HG02970 (cell line): ENCODE measurements around the gene NME7.

ENCODE experiments used
- ATAC-seq: cut with Tn5 transposase; IDR thresholded peaks from one replicate; pipeline ENCODE4 v1.9.1; 2021; ENCODE audit warnings: mild to moderate bottlenecking, moderate library complexity, moderate number of reproducible peaks; ENCODE audit not compliant: unreplicated experiment, low FRiP score

The NME7 gene

DNA sequence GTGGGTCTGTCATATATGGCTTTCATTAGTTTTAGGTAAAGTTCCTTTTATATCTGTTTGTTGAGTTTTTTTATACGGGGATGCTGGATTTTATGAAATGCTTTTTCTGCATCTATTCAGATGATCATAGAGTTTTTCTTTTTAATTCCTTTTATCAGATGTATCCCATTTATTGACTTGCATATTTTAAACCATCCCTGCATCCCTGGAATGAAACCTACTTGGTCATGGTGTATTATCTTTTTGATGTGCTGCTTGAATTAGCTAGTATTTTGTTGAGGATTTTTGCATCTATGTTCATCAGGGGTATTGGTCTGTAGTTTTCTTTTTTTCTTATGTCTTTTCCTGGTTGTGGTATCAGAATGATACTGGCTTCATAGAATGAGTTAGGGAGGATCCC, 118.0 kb downstream of the NME7 start:
- ATAC-seq = no peak

DNA sequence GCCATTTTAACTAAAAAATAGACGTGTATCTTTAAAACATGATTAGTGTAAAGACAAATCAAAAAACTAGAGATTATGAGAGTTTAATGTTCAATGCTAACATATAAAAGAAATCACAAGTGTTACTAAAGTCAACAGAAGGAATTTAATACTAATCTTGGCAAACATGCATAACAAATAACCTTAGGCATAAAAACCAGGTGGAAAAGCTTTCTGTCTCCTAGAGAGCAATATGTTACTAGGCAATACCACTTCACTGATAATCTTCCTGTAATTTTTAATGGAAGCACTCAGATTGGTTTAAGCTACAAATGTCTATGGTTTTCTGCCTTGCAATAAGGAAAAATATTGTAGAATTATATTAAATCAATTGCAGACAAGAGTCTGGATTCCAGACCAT, 121.9 kb downstream of the NME7 start:
- no peak for ATAC-seq

DNA sequence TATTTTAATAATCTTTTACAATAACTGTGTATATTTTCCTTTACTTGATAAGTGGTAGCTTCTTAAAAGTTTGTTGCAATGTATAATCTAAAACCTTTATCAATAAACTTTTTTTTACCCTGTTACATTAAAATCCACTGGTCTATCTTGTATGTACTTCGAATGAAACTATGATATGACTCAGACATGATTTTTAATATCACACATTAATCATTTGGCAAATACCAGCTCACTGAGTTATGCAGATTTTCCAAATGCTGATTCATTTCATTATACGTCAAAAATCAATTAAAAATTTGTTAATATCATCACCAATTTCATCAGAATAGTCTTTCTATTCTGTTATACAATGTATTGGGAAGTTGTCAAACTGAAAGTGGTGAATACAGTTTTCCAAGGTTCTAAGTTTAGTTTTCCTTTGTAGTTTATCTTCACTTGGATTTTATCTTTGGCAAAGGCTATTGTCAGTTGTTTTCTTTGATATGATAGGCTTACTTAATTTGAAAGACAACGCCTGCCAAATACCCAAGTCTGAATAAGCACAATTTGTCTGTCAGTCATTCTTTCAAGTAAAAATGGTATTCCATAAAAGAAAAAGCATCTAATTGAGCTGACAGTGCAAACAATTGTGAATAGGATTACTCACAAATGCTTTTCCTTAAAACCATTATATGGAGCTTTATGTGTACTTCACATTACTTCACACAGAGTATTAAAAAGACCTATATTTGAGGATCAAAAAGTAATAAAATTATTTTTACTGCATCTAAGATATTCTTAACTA, 127.0 kb downstream of the NME7 start:
- ATAC-seq = no peak

DNA sequence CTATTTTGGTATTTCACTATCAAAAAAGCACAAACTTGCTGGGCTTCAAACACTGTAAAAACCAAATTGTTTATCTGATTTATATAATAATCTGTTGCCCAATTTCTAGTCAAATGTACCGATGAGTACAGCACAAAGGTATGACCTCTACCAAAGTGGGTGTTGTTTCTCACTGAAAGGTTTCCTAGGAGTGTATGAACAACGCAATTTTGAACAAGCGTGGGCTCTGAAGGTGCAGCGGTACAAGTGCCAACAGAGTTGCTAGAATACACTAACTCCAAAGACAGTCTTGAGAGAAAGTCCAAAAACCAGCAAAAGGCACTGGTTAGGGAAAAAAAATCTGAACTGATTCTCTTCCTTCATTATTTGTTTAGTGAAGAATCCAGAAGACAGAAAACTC, 130.7 kb downstream of the NME7 start:
- ATAC-seq = no peak

DNA sequence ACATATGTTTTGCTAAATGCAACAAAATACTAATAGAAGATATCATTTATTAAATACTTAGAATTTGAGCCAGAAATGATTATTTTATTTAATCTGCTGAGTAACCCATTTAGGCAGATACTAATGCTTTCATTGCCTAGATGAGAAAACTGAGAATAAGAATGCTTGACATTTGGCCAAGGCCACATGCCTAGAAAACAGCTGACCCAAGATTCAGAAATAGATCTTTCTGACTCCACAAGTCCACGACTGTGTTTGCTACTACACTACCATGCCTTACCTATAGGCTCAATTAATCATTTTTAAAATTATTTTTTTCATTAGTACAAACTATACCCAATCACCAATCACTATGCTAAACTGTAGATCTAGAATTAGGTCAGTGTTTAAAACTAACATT, 131.5 kb downstream of the NME7 start:
- no peak for ATAC-seq

DNA sequence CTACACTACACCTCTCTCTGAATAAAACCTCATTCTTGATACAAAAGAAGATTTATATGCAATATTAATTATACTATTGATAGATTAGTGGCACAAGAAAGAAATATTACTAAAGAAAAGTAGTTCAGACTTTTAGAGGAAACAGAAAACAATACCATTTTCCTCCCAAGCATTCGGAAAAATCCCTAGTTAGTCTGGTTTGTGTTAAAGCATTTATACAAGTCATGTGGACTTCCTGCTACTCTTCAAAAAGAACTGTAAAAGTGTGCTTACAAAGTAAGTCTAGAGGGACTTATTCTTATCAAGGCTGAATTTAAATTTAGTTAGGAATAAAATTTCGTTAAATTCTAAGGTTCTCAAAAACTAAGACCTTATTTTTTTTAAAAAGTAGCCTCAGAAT, 132.0 kb downstream of the NME7 start:
- ATAC-seq = no peak

DNA sequence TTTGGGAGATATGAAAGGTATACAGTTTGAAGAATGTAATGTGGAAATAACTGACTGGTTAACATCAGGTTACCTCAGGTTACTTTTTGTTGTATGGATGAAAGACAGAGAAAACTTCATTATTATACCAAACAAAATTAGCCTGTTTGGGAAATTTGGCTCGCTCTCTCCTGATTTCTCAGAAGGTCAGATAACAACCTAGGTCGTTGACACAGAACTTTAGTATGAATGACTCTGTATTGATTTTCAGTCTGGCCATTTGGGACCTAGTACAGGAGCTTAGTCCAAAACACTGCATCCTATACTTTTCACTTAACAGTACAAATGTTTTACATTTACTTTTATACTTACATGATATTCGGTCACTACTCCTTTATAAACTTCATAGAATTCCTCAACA, 132.8 kb downstream of the NME7 start:
- ATAC-seq = no peak

DNA sequence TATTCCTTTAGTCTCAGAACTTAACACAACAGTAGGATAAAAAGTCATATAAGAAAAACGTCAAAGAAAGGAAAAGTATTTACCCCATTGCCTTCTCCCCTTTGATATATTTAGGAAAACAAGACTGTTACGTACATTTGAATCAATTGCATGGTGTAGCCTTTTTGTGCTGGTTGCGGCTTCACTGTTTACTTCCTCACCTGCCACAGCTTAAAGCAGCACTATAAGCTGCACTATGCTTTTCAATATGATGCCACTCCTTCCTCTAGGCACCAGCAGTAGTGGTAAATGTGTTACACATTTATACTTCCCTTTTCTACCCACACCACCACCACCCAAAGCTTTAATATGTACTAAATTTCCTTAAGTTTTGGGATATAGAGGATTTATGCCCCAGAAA, 150.0 kb downstream of the NME7 start:
- no peak for ATAC-seq

DNA sequence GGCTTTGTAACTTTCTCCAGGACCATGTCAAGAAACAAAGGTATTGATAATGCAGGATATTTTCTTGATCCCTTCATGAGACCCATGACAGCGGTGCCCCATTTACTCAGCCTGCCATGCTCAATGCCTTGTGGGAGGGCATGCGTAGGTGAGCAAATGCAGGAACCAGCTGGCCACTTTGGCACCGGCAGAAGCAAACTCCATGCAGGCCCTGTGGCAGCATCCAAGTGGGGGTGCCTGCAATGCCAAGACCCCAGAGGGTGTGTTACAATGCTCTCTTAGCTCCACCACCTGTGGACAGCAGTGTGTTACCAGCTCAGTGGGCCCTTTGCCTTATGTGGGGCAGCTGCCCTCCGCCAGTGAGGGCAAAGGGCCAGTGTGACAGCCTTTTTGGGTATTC, 153.0 kb downstream of the NME7 start:
- ATAC-seq = no peak

DNA sequence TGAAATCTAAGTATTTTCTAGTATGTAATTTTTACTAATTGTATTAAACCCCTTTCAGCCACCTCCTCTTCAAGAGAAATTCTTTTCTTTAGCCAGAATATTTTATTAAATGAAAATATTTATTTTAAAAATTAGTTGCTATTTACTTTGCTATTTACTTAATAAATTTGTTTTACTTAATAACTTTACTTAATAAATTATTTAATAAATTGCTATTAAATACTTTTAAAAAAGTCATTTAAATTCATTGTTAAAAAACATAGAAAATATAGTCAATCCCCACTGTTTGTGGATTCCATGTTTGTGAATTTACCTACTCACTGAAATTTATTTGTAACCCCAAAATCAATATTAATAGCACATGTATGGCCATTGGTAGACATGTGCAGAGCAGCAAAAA, 155.5 kb downstream of the NME7 start:
- ATAC-seq = no peak

DNA sequence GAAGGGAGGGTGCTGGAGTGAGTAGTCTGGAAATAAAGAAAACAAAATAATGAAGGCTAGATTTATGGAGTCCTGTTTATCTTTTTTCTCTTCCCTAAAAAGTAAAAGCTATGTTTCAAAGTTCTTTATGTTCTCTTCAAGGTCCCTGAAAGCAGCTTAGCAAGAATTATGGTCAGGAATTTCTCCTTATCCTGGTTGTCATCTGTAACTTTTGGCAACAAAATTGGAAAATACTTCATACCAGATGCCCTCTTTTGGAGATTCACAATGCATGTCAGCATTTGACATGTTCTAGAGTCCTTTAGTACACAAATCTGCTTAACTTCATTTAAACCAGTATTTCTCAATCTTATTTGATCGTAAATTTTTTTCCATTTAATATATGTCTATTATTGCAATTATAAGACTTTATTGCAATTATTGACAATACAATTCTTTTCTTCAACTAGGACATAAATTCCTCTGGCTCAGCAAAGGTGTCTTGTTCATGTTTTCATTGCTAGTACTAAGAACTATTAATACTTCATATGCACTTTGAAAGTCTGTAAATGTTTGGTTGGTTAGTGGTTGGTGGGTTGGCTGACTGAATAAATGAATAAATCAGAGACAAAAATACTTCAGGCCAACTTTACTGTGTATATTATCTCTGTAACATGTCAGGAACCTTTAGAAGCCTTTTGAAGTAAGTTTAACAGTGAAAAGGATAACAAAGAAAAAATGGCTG, 159.6 kb downstream of the NME7 start:
- no peak for ATAC-seq

DNA sequence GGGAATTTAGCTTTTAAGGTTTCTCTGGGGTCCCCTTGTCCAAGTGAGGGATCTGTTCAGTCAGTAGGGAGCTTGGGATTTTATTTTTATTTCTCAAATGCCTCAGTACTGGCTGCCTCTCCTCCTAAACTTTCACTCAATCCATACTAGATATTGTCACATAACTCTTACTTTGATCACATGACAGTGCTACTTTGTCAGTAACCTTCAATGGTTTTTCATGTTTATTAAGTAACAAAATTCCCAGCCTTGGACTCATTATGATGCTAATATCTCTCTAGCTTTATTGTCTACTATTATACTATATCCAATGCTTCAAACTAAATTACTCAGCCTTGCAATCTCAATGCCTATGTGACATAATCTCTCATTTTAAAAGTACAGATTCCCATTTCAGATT, 163.4 kb downstream of the NME7 start:
- no peak for ATAC-seq

DNA sequence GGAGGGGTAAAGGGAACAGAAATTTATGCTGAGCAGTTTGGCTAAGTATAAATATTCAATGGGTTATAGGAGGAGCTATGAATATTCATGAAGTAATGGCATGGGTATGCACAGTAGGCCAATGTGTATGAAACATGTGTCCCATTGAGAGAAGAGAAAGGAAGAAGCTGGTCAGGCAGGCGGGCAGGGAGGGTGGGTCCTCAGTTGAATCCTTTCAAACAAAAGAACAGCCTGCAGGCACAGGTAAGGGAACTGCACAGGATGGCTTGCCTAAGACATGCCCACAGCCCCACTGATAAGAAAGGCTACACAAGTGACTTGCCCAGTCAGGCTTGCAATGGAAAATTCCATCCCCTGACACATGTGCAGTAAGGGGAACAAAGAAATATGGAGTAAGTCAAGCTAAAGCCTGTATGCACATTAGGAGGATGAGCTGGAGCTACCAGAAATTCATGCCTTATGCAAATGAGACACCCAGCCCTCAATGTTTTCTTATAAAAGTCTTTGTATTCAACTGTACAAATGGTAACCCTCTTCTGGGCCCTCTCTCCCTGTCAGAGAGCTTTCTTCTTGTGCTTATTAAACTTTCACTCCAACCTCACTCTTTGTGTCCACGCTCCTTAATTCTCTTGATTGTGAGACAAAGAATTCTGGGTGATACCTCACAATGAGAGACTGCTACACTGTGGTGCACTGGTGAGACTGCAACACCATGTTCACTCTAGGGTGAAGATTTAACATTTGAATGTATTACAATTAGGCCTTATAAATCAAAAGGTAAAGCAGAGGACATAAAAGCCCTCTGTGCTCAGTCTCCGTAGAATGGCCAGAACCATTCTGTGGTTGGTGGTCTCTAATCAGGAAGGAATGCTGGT, 164.6 kb downstream of the NME7 start:
- ATAC-seq = no peak

DNA sequence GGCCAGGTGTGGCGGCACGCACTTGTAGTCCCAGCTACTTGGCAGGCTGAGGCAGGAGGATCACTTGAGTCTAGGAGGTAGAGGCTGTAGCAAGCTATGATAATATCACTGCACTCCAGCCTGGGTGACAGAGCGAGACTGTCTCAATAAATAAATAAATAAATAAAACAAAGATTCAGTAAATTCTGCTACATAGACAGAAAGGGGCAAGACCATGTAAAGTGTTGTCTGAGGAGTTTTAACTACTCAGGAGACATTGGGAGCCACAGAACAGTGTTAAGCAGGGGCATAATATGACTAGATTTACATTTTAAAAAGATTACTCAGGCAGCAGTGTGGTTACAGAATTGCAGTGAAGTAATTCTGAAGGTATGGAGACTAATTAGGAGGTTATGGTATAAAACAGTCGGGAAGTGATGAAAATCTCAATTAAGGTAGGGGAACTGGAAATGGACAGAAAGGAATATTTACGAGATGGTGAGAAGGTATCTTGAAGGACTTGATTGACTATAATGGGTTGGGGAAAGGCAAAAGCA, 166.4 kb downstream of the NME7 start:
- no peak for ATAC-seq

DNA sequence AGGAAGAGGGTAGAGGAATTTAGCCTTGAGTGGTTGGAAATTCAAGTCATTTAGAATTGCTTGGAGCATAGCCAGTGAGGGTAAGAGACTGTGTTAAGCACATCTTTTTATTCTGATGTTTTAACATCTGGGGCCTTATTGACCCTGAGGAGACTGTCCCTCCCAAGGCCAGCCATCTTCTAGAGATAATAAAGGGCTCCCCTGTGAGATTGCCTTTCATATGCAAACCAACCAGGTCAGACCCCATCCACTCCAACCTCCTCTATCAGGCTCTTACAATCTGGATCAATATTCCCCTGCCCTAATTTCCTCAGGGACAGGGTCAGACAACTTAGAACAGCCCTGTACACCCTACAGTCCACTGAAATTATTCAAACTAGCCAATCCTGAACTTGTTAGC, 167.3 kb downstream of the NME7 start:
- no peak for ATAC-seq

DNA sequence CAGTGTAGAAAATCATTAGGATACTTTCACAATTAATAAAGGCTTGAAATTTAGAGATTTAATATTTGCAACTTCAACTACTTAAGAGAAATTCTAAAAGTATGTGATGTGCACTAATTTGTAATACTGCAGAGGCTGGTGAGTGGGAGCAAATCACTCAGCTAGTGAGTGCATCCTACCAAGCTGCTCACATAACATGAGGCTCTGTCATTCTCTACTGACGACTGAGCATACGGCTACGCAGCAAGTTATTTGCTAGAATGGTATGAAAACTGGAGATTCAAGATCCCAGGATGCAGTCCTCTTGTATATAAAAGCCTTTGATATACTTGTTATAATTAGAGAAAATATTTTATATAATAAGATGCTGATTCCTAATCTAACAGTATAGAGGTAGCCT, 171.0 kb downstream of the NME7 start:
- no peak for ATAC-seq

DNA sequence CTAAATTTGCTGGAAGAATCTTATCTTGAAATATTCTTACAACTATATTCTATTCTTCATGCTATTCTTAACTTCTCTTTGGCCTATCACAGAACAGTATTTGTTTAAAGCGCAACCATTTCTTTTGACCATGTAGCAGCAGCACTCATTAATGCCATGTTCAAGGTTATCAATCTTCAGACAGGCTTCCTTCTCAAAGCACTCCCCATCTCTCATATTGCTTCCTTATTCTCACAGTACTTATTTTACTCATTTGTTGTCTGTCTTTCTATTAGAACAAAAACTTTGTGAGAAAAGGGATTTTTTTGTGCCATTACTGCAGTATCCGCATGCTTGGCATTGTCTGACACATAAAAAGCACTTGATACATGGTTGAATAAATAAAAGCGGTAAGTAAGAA, 171.4 kb downstream of the NME7 start:
- ATAC-seq = no peak

DNA sequence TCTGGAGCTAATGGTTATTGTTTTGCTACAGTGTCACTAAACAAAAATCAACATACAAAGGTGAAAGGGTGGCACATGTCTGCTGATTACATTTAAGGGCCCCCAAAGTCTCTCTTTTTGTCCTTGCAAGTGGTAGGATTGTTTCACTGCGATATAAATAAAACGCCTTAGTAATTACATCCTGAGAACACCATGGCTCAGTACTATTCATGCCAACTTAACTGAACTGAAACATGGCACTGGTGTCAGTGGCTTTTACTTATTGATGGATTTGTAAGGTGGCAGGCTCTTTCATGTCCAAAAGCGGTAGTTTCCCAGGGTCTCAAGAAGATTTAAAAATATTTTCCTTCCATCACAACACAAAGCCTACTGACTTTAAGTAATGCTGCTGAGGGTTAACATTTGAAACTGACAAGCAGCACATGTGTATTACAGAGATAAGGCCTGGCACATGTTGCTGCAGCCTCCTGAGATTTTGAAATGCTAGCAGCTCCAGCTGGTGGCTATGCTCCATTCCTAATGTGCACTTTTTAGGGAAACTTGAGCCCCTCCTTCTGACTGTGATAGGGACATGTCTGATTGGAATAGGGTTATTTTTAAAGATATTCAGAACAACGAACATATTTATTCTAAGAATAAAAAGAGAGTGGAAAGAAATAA, 174.3 kb downstream of the NME7 start:
- no peak for ATAC-seq

DNA sequence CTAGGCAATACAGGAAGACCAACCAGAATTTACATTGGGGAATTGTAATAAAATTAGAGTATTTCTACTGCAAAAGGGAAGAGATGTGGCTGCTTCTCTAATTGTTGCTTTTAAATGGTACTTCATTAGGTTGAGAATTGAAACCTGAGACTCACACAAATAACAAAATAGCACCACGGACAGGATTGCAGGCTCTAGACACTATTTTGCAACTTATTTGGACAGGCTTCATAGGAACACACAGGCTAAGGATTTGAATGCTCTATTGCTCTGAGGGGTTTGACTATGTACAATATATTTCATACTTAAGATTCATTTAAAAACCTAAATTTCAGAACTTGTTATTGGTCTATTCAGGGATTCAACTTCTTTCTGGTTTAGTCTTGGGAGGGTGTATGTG, 181.5 kb downstream of the NME7 start:
- no peak for ATAC-seq

DNA sequence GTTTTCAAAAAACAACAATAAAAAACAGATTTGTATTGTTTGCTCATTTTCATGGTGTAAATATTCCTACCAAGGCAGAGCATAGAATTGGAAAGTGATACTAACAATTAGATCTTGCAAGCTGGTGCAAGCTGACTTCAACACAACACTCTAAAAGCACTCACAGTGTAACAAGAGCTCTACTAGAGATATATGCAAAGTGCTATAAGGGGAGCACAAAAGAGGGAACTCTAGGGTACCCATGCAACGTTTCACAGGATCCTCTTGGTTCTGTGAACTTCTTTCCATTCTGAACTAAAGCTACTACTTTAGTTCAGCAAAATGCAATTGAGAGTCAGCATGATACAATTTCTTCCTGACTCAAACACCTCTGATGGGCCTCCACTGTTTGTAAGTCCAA, 182.8 kb downstream of the NME7 start:
- ATAC-seq = no peak

DNA sequence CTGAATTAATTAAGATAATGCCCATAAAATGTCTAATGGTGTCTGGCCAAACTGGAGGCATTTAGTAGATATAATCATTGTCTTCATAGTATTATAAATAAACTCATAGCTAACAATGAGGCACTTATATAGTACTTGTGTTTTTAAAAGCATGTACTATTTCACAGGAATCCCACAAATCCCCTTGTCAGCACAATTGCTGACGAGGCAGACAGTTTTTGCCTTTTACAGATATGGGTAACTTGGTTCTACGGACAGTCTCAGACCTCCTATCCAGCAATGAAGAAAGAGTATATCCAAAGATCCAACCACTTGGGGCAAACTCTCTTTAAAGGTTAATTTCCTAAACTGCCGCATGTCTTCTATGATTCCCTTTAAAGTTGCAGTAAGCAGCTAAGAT, 187.4 kb downstream of the NME7 start:
- no peak for ATAC-seq
